ENCODE measurements around the gene AKT3.

GRCh38 chr1:243792891-243793290 lies 57.2 kb downstream of the AKT3 start:
- TF ChIP-seq CTCF (IDR thresholded peaks at IDR 0.05) (no peak), POLR2A (IDR thresholded peaks at IDR 0.05) (no peak)

Measured in suprapubic skin (tissue), 3 donors.